Islet precursor cell (in vitro differentiated cells): Measurements from ENCODE around the gene SLC39A11.
"Not testable (repeated sequence)": the region's sequence is repeated elsewhere in the genome, so short reads cannot be mapped to it uniquely, and the experiment has no call there.

Source experiments
- DNase-seq: peaks from one replicate; pipeline ENCODE4 v3.0.0-alpha.2; 2018

The SLC39A11 gene

GRCh38 chr17:72999474-72999873 is 93.0 kb downstream of the SLC39A11 start:
- DNase-seq = peak; percentile 37

DNA sequence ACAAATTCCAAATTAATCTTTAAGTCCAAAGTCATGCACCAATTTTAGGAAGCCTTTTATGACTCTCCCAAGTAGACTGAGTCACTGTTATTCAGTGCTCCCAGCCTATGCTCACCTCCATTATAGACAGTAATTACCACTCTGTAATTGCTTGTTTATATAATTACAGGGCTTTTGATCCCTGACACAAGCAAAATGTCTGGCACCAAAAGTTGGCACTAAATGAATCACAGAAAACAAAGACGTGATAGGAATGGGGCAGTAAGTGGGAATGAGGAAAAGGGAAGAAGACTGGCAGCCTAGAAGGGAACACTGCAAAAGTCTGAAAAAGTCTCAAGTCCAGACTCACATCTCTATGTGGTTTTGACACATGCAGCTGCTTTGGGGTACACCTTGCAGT is 94.1 kb downstream of the SLC39A11 start:
- no peak for DNase-seq

- DNase-seq = peak; percentile 54
These were observed 94.9 kb downstream of the SLC39A11 start for GRCh38 chr17:72997559-72997958.

DNA sequence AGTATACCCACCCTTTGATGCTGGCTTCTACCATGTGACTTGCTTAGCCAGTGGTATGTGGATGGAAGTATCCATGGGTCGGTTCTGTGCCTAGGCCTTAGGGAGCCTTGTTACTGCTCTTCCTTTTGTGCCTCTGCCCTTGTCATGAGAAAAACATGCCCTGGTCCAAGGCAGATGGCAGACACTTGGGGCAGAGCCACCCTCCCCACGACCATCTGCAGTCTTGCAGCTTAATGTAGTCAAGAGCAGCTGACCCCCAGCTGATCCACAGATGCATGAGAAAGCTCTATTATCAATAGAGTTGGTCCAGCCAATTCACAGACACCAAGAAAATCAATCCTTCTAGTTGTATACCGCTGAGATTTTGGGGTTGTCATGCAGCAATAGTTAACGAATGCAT is 95.7 kb downstream of the SLC39A11 start:
- DNase-seq = peak; percentile 38

- peak; percentile 31 for DNase-seq
These were observed 97.4 kb downstream of the SLC39A11 start for GRCh38 chr17:72995008-72995656.

DNA sequence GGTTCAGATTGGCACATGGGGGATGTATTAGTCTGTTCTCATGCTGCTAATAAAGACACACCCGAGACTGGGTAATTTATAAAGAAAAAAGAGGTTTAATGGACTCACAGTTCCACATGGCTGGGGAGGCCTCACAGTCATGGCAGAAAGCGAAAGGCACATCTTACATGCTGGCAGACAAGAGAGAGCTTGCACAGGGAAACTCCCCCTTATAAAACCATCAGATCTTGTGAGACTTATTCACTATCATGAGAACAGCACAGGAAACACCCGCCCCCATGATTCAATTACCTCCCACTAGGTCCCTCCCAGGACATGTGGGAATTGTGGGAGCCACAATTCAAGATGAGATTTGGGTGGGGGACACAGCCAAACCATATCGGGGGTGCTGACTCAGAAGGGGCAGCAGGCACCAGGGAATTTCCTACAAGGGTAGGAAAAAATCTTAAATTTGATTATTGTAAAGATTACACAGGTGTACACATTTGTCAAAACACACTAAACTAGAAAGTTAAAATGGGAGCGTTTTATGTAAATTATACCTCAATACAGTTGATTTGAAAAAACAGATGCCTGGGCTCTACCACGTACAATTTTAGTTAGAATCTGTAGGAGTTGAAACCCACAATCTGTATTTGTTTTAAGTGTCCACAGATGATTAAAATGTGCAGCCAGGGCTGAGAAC is 99.6 kb downstream of the SLC39A11 start:
- not testable (repeated sequence) for DNase-seq

- DNase-seq = no peak
These were observed 100.8 kb downstream of the SLC39A11 start for GRCh38 chr17:72991651-72992050.

- no peak for DNase-seq
These were observed 103.3 kb downstream of the SLC39A11 start for GRCh38 chr17:72989074-72989610.

- DNase-seq = no peak
These were observed 104.0 kb downstream of the SLC39A11 start for GRCh38 chr17:72988451-72988850.

GRCh38 chr17:72987166-72987565 is 105.3 kb downstream of the SLC39A11 start:
- DNase-seq = no peak

DNA sequence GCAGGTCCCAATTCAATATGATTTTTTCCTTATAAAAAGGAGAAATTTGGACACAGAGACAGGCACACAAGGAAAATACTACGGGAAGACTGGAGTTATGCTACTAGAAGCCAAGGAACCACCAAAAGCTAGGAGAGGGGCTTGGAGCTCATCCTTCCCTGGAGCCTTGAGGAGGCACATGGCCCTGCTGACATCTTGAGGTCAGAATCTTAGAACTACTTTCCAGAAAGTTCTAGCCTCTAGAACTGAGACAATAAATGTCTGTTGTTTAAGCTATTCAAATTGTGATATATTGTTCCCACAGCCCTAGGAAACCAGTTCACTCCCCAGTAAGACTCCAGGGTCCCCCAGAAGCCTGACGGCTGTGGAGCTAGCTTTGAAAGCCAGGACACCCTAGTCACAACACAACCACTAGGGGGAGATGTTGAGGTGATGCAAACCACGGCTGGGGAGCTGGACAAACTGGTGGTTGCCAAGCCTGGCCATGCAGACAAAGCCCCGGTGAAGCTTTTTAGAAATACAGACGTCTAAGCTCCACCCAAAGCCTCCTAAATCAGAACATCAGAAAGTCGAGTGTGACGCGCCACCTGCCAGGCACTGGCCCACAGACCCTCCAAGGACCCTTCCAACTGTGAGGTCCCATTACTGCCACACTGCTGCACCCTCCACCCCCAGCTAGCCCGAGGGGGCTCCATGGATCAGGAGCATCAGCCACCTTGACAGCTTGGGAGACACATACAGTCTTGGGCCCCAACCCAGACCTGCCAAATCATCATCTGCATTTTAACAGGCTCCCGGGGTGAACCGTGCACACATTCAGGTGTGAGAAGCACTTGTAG is 106.4 kb downstream of the SLC39A11 start:
- DNase-seq = peak; percentile 89

DNA sequence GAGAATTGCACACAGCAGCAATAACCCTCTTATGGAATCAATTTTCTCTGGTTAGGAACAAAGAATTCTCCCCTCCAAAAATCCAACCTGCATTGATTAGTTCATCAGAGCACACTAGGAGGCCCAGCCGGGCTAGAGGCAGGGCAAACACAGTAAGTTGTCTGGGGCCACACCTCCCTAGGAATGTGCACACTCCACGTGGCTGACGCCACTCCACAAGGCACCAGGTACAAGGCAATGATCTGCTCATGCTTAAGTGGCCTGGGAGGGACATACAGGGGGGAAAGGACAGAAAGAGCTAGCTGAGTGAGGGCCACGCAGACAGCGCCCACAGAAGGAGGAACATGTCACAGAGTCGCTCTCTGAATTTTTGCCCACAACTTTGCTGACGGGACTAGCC is 107.6 kb downstream of the SLC39A11 start:
- DNase-seq = peak; percentile 45

DNA sequence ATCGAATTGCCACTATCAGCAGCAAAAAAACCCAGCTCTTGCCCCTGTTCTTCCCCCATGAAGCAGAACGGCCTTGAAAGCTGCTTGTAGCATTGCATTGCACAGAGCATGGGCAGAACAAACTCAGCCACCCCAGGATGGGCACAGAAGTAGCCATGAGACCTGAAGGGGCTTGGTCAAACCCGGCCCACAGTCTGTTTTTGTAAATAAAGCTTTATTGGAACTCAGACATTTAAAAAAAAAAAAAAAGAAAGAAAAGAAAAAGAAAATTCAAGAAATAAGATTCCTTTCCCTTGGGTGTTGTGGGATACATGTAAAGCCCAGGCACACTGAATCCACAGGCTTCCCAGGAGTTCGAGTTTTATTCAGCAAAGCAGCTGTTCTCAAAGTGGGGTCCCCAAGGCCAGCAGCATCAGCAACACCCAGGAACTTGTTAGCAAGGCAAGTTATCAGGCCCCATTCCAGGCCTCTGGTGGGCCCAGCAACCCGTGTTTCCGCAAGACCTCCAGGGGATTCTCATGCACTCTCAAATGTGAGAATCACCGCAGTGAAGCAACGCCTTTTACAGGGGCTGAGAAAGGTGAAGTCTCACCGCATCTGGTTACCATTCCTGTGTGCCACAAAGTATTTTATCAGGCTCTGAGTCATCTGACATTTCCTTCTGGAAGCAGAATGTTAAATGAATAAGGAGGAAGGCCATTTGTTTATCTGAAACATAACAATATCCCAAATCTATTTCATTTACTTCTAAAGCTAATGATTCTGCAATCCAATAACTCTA is 108.2 kb downstream of the SLC39A11 start:
- no peak for DNase-seq

- DNase-seq = no peak
These were observed 109.8 kb downstream of the SLC39A11 start for GRCh38 chr17:72982680-72983079.

DNA sequence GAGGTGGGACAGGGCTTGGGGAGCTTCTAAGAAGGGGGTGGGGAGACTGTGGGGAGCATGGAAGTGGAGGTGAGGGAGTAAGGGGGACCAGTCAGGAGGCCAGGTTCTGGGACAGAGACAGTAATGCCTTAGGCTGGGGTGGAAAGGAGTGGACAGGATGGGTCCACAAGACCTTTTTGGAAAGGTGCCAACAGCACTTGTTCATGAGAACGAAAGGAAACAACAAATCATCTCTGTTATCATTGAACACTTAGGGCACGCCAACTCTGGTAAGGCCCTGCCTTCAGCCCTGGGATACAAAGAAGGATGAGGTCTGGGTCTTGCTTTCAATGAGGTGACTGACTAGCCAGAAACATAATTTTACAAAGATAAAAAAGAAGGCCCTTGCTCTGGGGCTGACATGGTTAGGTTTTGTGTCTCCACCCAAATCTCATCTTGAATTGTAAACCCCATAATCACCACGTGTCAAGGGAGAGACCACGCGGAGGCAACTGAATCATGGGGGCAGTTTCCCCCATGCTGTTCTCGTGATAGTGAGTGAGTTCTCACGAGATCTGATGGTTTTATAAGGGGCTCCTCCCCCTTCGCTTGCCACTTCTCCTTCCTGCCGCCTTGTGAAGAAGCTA is 113.8 kb downstream of the SLC39A11 start:
- DNase-seq = peak; percentile 37

GRCh38 chr17:72977771-72978417 is 114.6 kb downstream of the SLC39A11 start:
- DNase-seq = peak; percentile 91

- peak; percentile 80 for DNase-seq
These were observed 115.3 kb downstream of the SLC39A11 start for GRCh38 chr17:72976971-72977770.

- DNase-seq = no peak
These were observed 117.0 kb downstream of the SLC39A11 start for GRCh38 chr17:72975509-72975908.

DNA sequence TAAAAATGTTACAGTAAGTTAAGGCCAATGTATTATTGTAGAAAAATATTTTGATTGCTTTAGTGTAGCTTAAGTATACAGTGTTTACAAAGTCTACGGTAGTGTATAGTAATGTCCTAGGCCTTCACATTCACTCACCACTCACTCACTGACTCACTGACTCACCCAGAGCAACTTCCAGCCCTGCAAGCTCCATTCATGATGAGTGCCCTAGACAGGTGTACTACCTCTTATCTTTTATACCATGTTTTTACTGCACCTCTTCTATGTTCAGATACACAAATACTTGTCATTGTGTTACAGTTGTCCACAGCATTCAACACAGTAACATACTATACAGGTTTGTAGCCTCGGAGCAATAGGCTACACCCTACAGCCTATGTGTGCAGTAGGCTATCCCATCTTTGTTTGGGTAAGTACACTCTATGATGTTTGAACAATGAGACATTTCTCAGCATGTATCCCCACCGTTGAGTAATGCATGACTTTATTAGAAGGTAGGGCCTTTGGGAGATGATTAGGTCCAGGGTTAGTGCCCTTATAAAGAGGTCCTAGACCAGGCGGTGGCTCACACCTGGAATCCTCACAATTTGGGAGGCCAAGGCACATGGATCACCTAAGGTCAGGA is 117.8 kb downstream of the SLC39A11 start:
- DNase-seq = peak; percentile 9

- DNase-seq = peak; percentile 38
These were observed 120.1 kb downstream of the SLC39A11 start for GRCh38 chr17:72972263-72972951.
